ENCODE data around the gene THADA.
"Not testable (repeated sequence)": the region's sequence is repeated elsewhere in the genome, so short reads cannot be mapped to it uniquely, and the experiment has no call there.

The THADA gene

DNA sequence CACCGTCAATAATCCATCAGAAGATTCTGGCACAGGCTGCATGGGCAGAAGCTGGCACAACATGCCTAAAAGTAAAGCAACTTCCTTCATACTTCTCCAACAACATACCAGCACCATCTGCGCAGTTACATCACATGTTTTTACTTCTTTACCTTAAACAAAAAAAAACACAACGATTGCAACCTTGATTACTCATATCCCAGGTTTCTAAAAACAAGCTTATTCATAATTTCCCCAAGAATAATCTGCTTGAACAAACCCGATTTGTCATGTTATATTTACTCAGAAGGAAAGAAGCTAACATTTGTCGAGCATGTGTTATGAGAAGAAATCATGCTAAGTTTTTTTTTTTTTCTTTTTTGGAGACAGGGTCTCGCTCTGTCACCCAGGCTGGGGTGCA lies 54.7 kb downstream of the THADA start:
- in situ Hi-C loops (cut with HindIII; ENCODE audit: low sequenced_read_pairs): no loop called here

DNA sequence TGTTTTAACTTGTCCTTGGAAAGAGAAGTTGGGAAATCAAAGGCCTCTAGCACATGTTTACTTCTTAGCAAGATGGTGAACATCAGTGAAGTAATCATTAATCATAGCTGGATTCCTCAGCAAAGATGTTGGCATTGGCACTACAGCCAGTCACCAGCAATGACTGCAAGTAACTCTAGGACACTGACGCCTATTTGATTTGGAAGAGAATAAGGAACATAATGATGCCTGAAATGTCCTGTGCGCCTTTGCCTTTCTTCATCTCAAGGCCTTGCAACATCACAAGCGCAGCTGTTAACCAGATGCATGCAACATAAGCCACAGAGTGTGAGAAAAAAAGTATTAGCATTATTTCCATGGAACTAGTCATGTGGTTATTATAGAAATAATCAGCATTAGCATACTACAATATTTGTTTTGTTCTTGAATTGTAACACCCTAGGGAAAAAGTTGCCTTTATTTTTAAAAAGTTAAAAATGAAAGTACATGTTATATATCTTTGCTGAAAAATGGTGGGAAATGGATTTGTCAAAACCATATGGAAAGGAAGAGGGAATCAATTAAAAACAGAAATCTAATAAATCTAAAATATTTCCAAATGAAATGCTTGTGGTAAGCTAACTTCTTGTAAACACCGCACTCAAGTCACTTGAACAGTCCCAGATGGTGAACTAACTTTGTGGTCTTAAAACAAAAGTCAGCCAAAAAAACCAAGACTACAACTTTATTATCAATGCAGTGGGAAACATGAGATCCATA lies 55.6 kb downstream of the THADA start:
- in situ Hi-C loops (cut with HindIII; ENCODE audit: low sequenced_read_pairs): no loop called here

DNA sequence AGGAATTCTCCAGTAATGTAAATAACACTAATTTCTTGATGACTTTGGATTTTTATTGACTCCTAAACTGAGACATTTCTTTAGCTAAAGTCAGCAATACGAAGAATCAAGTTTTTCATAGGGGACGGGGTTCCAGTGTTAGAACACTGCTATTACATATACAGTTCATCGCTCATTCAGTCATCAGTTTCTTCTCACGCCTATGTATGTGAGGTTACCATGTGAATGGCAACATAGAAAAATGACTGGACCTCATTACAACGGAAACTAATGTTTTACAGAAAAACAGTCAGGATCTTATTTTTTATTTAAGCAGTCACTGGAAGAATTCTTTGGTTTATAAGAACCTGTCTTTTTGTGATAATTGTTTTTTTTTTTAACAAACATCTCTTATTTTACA lies 56.4 kb downstream of the THADA start:
- in situ Hi-C loops (cut with HindIII; ENCODE audit: low sequenced_read_pairs): no loop called here

DNA sequence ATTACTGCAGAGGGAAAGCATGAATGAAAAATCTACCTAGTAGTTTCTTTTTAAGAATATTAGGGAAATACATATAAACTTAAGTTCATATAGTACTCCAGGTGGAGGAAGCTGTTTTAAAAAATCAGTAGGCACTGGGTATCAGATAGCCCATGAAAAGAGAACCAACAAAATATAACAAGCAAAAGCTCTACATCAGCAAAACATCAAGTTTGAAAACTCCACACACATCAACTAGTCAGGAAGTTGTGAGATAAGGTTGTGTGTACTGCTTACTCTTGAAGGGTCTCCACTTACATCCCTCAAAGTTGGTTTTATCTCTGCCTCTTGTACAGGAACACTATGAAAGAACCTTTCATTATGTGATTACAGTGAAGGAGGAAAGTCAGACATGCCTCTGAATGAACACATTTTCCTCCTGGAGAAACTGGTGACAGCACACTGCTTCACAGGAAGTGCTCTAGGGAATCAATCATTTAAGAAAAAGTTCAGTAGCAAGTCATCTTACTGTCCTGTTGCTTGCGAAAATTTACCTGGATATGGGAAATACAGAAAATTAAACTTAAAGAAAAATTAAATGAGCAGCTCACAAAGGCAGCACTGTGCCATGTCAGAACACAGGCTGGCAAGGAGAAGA lies 57.7 kb downstream of the THADA start:
- in situ Hi-C loops (cut with HindIII; ENCODE audit: low sequenced_read_pairs): no loop called here

DNA sequence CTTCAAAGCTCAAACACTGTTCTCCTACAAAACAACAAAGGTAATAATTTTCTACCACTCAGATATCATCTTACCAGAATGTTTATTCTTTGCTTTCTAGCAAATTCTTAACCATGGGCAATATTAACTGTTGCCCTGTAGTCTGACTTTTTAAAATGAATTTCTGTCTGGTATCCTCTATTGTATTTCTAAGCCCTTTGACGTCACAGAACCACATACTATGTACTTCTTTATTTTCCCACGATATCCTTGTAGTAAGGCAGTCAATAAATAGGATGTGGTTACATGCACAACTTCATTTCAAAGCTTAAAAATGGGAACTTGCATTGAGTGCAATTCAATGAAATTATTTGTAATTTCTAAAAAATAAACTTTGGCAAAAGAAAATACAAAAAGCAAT lies 58.7 kb downstream of the THADA start:
- in situ Hi-C loops (cut with HindIII; ENCODE audit: low sequenced_read_pairs): no loop called here

DNA sequence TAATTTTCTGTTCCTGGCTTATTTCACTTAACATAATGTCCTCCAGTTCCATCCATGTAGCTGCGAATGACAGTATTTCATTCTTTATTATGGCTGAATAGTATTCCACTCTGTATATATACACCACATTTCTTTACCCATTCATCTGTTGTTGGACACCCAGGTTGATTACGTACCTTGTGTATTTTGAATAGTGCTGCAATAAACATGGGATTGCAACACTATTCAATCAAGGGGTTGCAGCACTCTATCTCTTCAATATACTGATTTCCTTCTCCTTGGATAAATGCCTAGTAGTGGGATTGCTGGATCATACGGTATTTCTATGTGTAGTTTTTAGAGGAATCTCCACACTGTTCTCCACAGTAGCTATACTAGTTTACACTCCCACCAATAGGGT lies 61.3 kb downstream of the THADA start:
- in situ Hi-C loops (cut with HindIII; ENCODE audit: low sequenced_read_pairs): no loop called here

DNA sequence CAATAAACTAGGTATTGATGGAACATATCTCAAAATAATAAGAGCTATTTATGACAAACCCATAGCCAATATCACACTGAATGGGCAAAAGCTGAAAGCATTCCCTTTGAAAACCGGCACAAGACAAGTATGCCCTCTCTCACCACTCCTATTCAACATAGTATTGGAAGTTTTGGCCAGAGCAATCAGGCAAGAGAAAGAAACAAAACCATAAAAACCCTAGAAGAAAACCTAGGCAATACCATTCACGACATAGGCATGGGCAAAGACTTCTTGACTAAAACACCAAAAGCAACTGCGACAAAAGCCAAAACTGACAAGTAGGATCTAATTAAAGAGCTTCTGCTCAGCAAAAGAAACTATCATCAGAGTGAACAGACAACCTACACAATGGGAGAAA lies 63.3 kb downstream of the THADA start:
- in situ Hi-C loops (cut with HindIII; ENCODE audit: low sequenced_read_pairs): not testable (repeated sequence)

DNA sequence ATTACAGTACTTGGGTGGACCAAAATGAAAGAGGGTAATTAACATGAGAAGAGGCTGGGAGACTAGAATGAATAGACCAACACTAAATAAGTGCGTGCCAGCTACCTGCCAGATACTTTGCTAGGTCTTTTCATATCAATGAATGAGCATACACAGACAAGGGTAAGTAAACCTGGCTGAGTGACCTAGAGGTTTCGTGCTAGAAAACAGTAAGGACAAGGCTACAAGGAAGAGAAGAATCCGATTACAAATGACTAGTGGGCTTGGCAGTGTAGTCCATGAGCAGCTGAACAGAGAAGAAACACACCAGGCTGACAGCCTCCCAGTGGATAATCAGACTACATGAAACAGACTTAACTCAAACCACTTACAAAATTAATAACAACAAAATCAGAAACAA lies 64.6 kb downstream of the THADA start:
- in situ Hi-C loops (cut with HindIII; ENCODE audit: low sequenced_read_pairs): no loop called here

DNA sequence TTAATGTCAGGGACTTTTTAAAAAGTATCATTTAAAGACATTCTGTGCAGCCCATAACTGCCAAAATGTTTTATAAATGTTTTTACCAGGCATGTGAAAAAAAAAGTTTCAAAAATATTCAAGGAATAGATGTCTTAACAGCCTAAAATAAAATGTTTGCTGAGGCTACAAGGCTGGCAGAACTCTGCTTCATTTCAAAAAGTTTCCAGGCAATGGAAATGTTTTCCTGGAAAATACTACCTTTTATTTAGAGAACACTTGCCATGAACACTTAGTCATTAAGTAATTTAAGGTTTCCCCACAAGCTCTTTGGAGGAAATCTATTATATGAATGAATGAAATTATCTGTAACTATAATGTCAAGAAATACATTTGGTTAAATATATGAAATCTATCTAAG lies 68.8 kb downstream of the THADA start:
- in situ Hi-C loops (cut with HindIII; ENCODE audit: low sequenced_read_pairs): no loop called here

DNA sequence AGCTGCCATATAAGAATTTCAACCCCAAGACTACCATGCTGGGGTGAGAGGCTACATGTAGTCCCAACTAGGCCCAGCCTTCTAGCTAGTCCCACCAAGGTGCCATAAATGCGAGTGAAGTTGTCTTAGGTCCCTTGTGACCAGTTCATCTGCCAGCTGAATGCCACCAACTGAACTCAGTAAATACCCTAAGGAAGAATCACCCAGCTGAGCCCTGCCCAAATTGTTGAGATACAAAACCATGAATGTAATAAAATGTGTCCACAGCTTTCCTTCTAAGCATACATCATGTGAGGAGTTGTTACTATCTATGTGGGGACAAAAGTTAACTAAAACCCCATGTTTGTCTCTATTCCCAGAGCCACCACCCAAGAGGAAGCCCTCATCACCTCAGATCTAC lies 70.3 kb downstream of the THADA start:
- in situ Hi-C loops (cut with HindIII; ENCODE audit: low sequenced_read_pairs): no loop called here

DNA sequence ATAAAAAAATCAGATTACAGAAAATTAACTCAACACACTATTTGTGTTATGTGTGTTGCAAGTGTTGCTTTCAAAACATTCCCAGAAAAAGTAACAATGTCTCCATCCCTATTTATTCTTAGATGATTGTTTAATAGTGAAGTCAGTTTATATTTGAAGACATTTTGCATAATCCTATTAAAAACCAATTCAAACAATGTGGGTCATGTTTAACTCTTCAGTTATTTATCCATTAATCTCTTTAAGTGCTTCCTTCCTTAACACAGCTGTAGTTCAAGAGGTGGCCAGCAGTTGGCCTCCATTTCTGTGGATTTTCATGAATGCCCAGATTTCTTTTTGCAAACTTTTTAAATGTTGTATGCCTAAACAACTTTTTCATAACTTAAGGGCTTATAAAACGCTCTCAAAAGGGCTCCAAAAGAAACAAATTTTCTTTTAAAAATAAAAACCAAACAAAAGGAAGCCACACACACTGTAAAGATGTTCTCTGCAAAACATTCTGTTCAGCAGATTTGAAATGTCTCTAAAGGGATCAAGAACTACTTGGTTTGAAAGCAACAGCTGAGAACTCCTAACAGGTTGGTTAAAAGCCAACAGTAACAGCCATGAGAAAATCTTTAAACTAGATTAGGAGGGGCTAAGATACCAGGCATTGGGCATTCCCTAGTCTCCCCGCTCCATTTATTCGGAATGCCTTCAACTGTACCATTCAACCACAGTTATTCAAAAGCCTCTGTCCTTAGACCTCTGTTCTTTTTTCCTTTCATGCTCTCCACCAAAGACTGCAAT lies 71.5 kb downstream of the THADA start:
- in situ Hi-C loops (cut with HindIII; ENCODE audit: low sequenced_read_pairs): no loop called here

DNA sequence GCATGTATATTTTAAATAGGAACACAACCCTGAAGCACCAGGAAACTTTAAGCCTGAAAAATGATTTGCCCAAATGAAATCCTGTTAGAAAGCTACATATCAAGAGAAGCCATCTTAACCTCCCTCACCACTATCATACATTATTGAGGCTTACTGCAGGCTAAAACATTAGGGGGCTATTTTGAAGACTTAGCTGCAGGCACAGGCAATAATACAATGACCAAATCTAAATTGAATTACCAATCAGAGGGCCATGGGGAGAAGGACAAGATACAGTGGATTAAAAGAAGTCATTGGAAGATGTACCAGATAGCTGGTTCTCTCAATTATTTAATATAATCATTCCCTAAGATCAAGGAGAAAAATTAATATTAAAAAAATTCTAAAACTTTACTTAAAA lies 73.7 kb downstream of the THADA start:
- in situ Hi-C loops (cut with HindIII; ENCODE audit: low sequenced_read_pairs): no loop called here

DNA sequence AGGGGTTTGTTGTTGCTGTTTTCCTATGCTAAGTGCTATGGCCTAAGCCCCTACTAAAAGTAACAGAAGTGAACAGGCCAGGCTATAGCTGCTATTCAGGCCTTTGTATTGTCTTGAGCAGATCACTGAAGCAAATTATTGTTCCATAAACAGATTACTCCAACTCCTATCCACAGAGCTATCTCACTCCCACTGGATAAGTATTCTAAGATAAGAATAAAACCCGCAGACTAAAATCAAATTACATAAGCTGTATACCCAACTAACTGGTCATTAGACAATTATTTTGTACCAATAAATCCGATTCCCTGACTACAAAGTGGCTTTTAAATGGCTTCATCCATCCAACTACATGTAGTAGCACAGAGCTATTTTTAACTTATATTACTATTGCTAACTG lies 74.3 kb downstream of the THADA start:
- in situ Hi-C loops (cut with HindIII; ENCODE audit: low sequenced_read_pairs): no loop called here

DNA sequence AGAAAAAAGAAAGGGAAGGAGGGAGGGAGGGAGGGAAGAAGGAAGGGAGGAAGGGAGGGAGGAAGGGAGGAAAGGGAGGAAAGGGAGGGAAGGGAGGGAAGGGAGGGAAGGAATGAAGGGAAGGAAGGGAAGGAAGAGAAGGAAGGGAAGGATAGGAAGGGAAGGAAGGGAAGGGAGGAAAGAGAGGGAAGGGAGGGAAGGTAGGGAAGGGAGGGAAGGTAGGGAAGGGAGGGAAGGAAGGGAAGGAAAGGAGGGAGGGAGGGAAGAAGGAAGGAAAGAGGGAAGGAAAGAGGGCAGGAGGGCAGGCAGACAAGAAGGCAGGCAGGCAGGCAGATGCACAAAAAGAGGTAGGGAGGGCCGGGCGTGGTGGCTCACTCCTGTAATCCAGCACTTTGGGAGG lies 74.9 kb downstream of the THADA start:
- in situ Hi-C loops (cut with HindIII; ENCODE audit: low sequenced_read_pairs): no loop called here

DNA sequence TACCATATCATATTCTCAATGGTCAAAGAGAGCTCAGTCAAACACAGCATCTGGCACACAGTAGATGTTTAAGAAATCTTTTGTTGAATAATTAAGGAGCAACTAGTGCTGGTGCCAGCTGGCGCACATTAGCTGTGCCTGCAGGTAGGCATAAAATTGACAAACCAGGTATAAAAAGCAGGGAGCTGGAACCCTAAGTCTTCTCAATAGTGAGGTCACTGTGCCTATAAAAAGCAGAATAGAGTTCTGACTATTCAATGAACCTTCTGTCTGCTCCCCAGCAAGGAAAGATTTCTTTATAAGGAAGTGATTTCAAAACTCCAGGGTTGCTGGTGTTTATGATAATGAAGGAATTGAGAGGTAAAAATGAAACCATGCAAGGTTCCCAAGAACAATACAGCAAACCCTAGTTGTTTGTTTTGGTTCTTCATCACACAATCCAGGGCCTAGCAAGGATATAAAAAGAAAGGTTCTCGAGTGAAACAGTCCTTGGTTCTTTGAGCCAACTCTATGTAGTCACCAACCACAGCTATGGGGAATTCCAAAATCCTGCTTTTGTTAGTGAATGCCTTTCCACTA lies 76.1 kb downstream of the THADA start:
- in situ Hi-C loops (cut with HindIII; ENCODE audit: low sequenced_read_pairs): no loop called here

DNA sequence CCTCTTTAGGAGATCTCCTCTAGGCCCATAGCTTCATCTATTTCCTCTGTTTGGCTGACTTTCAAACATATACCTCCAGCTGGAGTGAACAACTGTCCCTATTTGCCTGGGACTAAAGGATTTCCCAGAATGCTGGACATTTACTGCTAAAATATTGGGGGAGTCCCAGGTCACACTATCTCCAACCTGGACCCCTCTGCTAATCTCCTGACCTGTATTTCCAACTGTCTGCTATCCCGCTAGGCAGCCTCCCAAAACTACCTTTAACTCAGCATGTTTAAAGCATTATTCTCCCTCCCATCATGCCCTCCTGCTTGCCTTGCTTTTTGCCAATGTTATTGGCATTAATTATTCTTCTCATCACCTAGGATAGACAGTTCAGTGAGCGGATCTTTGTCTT lies 77.1 kb downstream of the THADA start:
- in situ Hi-C loops (cut with HindIII; ENCODE audit: low sequenced_read_pairs): no loop called here

DNA sequence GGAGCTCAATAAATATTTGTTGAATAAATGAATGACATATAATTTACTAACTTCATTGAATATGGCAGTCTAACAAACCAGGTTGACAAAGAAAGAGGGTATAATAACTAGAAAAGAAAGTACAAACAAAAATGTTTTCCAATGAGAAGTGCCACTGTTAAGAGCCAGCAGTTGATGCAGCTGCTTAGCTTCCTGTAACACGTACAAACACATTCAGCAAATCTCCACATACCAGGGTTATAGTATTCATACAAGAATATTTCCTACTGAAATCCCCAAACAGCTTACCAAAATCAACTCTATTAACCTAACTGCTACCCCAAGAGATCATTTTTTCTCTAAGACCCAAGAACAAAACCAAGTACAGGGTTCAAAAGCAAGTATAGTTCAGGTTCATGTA lies 77.7 kb downstream of the THADA start:
- in situ Hi-C loops (cut with HindIII; ENCODE audit: low sequenced_read_pairs): no loop called here

DNA sequence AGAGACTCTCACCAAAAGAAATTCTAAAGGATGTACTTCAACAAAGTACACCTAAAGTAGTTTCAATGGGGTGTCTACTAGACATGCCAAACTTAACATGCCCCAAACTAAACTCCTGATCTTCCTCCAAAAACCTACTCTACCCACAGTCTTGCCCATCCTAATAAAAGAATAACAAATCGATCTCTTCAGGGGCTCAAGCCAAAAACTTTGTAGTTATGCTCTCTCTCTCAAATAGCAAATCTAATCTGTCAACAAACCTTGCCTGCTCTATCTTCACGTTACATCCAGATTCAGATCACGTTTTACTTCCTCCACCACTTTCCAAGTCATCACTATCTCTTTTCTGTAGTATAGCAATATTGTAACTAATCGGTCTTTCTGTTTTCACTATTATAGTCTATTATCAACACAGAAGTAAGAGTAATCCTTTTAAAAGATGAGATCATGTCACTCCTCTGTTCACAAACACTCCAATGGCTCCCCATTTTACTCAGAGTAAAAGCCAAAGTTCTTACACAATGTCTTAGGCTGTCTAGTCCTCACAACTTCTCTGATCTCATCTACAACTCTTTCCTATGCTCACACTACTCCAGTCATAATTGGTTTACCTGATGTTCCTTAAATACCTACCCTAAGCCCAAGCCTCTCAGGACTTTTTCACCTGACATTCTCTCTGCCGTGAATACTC lies 79.9 kb downstream of the THADA start:
- in situ Hi-C loops (cut with HindIII; ENCODE audit: low sequenced_read_pairs): no loop called here

DNA sequence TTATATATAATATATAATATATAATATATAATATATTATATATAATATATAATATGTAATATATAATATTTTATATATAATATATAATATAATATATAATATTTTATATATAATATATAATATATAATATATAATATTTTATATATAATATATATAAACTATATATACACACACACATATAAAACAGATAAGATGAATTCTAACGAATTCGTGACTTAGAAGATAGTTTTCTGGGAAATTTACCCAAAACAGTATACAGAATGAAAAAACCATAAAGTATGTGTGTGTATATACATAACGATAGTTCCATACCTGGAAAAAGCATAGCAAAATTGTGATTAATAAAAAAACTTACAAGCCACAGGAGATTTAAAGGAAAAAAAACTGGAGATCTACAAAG lies 80.6 kb downstream of the THADA start:
- in situ Hi-C loops (cut with HindIII; ENCODE audit: low sequenced_read_pairs): no loop called here

DNA sequence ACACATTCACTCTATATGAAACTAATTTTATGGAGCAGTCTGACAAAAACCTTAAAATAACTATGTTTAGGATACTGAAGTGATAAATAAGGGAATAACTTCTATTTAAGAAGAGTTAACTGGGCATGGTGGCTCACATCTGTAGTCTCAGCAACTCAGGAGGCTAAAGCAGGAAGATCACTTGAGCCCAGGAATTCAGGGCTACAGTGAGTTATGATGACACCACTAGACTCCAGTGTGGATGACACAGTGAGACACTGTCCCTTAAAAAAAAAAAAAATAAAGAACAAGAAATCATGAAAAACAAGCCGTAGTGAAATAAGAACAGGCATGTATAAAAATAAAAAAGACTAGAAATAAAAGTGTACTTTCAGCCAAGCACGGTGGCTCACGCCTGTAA lies 82.0 kb downstream of the THADA start:
- in situ Hi-C loops (cut with HindIII; ENCODE audit: low sequenced_read_pairs): no loop called here

DNA sequence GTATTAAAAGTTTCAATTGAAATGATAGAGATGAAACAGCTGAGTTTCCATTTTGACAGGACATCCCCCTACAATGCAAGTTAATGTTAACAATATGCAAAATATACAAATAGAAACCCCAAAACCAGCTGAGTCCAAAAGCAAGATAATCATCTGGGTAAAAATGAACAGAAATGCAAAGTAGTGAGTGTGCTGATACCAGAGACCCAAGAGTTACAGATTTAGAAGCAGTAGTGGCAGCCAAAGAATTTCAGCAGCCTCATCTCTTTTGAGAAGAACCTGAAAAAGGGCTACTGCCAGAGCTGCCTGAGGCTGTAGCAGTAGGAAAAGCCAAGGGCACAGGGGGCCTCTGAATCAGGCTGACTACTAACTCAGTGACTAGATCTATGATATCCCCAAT lies 82.6 kb downstream of the THADA start:
- in situ Hi-C loops (cut with HindIII; ENCODE audit: low sequenced_read_pairs): no loop called here

Measured in endothelial cell of hepatic sinusoid (primary cell).